ENCODE measurements around the gene GLRA3.
"Not testable (repeated sequence)": the region's sequence is repeated elsewhere in the genome, so short reads cannot be mapped to it uniquely, and the experiment has no call there.

GLRA3 gene

GRCh38 chr4:174713181-174713580 is 115.9 kb downstream of the GLRA3 start:
- no peak for FAIRE-seq

DNA sequence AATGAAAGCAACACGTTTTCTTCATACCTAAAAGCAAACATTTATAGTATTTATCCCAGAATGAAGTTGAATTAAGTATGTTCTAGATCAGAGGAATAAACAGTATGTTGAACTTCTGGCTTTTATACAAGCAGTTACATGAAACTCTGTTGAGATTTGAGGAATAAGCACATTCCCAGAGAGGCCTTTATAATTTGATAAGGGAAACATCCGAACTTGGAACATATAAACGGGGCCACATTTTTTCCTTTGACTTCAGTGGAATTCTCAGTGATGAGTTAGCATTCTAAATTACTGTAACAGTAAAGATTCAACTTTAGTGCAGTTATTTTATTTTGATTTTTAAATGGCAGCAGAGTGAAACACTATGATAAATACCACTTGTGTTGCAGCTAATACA is 119.5 kb downstream of the GLRA3 start:
- no peak for FAIRE-seq

GRCh38 chr4:174708381-174708780 is 120.7 kb downstream of the GLRA3 start:
- FAIRE-seq = no peak

DNA sequence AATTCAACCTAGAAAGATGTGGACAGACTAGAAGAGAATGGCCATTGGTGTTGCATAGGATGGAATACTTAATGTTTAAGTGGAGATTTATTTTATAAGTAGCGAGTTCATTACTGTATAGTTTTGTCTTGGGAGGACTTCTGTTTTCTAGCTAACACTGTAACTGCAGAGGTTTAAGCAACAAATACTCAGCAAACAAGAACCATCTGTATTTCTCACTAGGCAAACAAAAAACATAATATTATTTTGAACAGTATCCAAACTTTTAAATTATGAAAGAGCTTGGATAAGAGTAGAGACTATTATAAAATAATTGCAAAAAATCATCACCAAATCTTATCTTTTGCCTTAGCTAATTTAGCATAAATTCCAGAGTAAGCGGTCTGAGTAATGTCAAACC is 121.1 kb downstream of the GLRA3 start:
- no peak for FAIRE-seq

DNA sequence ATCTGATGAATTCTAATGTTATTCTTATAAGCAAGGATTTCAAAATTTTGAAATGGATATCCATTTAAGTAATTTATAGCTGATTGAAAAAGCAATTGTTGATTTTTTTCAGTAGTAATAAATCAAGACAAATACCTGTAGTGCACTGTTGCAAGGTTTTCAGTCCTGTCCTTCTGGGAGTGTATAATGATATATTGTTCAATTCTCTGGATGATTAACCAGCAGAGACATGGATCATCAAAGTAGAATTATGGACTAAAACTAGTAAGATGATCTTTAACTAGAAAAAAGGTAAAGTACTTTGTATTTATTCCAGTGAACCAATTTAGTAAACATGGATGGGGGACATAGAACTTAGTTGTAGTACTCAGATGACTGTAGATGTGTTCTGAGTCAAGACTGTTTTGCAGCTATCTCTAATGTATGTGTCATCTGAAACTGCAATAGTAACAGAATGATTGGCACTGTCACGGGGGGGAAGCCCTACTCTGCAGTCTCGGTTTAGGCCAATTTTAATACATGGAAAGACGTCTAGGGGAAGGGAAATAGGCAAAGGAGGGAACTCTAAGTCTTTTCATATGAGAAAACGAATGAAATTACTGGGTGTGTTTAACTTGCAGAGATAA is 121.9 kb downstream of the GLRA3 start:
- no peak for FAIRE-seq

DNA sequence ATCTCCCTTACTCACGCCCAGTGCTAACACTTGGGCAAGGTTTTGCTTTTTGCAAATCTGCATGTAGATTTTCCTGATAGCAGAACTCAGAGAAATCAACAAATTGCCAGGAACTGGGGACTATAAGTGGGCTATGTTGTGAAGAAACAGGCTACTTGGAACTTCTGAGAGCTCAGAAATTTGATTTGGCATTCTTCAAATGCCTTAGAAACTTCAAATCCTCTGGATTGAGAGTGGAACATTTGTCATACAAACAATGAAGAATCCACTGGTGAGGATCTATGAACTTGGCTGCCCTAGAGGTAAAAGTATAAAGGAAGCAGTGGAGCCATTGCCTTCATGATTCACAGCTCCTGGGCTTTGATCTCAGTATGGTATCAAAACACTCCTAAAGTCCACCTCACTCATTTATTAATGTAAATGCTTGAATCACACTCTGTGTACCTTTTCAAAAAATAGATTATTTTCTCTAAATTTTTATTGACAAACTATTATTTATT is 126.0 kb downstream of the GLRA3 start:
- no peak for FAIRE-seq

GRCh38 chr4:174699654-174700053 is 129.4 kb downstream of the GLRA3 start:
- FAIRE-seq = peak; percentile 86

- no peak for FAIRE-seq
Measured at GRCh38 chr4:174697896-174698295, 131.2 kb downstream of the GLRA3 start.

DNA sequence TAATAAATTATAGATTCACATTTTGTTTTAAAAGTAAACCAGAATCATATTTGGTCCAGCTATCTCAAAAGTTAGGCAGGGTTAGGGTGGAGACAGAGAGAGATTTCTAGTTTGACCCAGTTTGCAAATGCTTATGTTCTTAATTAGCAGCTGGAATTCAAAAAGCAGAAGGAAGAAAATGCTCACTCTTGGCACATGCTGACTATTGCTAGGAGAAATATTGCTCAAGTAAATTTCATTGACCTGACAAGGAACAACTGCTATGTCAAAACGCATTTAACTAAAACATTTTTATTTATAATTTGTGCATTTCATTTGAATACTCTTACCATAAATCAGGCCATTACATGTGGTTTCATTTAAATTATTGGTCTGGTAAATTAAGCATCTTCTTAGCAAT is 131.8 kb downstream of the GLRA3 start:
- FAIRE-seq = no peak

- FAIRE-seq = no peak
Measured at GRCh38 chr4:174696657-174697056, 132.4 kb downstream of the GLRA3 start.

GRCh38 chr4:174691876-174692275 is 137.2 kb downstream of the GLRA3 start:
- not testable (repeated sequence) for FAIRE-seq

GRCh38 chr4:174690665-174691064 is 138.4 kb downstream of the GLRA3 start:
- no peak for FAIRE-seq

DNA sequence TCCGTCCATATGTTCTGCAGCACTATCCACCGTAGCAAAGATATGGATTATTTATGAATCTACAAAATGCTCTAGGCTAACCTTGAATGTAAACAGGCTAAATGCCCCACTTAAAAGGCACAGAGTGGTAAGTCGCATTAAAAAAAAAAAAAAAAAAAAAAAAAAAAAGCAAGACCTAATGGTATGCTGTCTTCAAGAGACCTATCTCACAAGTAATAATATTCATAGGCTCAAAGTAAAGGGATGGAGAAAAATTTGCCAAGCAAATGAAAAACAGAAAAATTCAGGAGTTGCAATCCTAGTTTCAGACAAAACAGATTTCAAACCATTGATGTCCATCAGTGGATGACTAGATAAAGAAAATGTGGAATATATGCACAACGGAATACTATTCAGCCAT is 139.4 kb downstream of the GLRA3 start:
- no peak for FAIRE-seq

DNA sequence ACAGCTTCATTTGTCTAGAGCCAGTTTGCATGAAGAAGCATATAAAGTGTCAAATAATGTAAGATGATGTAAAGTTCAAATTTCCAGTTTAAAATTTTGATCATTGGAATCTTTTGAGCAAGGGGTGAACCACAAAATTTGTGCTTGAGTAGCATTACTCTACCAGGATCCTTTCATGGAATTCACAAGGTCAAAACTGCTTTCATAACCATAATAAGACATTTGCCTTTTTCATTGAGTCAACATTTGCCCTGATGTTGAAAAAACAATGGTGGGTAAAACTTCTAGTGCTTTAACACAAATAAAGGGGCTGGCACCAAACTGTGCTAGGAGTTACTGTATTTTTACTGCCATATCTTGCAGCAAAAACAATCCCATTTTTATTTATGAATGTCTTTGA is 142.2 kb downstream of the GLRA3 start:
- FAIRE-seq = no peak

DNA sequence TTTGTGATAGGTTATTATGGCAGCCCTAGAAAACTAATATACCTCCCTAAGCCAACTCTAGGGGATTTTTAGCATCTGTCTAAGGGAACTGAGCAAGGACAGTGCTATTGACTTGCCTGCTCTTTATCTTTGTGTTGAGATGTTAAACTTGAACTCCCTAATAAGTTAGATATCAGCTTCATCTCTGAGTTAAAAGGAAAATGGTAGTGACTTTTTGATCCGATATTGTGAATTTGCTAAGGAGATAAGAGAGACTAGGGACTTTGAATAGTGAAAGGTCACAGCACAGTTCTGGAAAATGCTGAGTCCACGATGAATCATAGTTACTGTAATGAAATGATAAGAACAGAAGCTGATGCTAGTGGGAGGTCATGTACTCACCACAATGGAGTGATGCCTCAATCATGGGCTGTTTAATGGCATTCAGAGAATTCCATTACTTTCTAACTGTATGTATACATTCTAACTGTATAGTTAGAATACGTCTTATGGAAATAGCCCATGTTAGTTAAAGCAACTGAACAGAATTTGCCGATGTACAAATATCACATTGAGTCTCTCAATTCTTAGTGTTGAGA is 147.2 kb downstream of the GLRA3 start:
- FAIRE-seq = no peak

DNA sequence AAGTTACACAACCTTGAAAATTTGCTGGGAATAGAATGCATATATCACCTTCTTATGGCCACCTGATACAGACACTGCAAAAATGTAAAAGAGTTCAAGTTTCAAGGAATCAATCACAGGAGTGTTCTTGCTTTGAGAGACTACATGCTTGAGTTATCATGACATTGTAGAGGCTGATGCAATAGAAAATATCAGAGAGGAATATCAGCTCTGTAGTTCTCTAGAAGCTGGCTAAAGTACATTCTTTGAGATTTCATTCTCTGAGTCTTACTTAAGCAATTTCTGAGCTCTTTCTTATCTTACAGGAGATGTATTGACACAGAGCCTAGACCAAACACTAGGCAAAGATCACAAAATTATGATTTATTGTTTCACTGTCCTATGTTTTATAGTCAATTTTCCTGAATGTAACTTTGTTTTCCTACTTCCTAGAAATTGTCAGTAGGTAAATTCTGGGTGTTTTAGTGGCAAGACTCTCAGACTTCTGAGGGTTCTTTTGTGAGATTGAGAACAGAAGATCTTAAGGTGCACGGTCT is 154.7 kb downstream of the GLRA3 start:
- no peak for FAIRE-seq

DNA sequence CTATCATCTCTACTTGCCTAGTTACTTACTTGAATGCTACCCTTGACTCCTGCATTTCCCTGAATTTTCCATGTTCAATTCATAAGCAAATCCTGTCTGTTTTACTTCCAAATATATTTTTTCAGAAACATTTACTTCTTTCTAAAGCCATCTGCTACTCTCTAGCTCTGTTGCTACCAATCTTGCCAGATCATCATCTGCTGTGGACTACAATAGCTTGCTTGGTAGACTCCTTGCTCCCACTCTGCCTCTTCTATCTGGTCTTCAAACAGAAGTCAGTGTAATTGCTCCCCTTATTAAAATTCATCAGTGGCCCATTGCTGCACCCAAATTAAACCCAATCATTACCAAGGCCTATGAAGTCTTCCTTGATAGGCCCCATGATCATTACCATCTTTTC is 155.2 kb downstream of the GLRA3 start:
- FAIRE-seq = no peak

GRCh38 chr4:174672276-174672675 is 156.8 kb downstream of the GLRA3 start:
- no peak for FAIRE-seq

- no peak for FAIRE-seq
Measured at GRCh38 chr4:174669270-174669669, 159.8 kb downstream of the GLRA3 start.

DNA sequence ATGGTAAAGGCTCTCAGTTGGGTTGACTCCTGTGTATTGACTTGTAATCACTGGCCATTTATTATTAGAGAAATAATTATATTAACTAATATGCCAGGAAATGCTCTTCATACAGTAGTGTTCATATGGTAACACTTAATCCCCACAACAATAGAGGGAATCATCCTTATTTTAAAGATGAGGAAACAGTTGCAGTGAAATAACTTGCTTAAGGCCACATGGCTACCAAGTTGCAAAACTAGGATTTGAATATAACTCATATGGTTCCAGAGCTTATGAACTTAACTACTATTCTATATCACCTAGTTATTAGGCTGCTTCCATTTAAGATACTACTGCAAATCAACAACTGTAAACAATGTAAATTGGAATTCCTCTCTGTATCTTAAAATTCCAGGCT is 163.2 kb downstream of the GLRA3 start:
- FAIRE-seq = no peak

- no peak for FAIRE-seq
Measured at GRCh38 chr4:174663216-174663615, 165.8 kb downstream of the GLRA3 start.

DNA sequence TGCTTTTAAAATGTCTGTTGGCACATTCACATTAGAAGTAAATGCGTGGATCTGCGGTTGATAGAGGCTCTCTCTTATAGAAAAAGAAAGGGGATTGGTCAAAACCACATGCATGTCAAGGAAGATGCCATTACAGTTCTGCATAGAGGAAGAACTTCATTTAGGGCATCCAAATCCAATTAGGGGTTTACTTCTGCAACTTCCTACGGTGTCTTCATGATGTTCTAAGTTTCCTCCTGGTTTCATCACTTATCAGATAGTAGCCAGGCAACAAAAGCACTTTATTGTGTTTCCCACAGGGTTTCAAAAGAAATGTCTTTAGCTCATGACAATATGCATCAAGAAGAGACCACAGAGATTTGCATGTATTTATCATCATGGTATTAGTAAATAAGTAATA is 170.8 kb downstream of the GLRA3 start:
- no peak for FAIRE-seq

GRCh38 chr4:174657472-174657871 is 171.6 kb downstream of the GLRA3 start:
- no peak for FAIRE-seq

DNA sequence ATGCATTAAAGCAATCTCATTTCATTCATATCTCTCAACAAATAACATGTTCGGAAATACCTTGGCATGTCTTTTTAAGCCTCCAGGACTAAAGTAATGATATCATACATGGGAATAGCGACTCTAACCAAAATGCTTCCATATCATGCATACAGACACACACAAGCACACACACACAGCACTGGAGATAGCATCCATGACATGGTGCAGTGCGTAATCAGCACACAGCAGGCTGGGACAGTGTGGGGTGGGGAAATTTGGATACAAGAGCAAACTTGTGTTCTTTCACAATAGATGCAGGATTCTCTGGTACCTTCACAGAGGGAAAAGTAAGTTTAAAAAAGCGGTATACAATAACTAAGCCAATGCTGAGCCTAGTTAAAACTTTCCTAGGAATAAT is 174.4 kb downstream of the GLRA3 start:
- no peak for FAIRE-seq

Measured in colon (tissue), 2 donors.